Gastrocnemius medialis (tissue), 4 donors: Measurements from ENCODE around the gene POLD3. TPM values are rescaled to one million over a fixed set of nuclear protein-coding genes. Genes with fewer than 3 reads are reported as not detected.
A peak's percentile ranks its signal among the peaks of the same experiment; 100 is the strongest.

Experiments used
- ATAC-seq, 2 donors: fragments of 150-250 bp; one replicate each; pipeline ENCODE4 v1.9.1; 2016
- DNase-seq, 2 donors: peaks; one replicate each; pipeline ENCODE4 v3.0.0-alpha.2; 2019
- H3K27ac ChIP-seq, 4 donors: fragments of 200-600 bp; sonication (generic); 1 replicate in 1 of 4; 2 replicates in 3 of 4; pipeline ENCODE4 v1.5.1; 2016 to 2018; ENCODE audit warnings: mild to moderate bottlenecking in 2 of 4, moderate library complexity in 1 of 4
- H3K27me3 ChIP-seq, 3 donors: fragments of 200-600 bp; sonication (generic) in 2 of 3; 1 replicate in 1 of 3; 2 replicates in 2 of 3; pipeline versions ENCODE4 v1.5.1 to v1.6.0; 2016 to 2019; ENCODE audit warnings: mild to moderate bottlenecking in 1 of 3, moderate library complexity in 1 of 3
- H3K36me3 ChIP-seq, 2 donors: fragments of 200-600 bp; sonication (generic) in 1 of 2; one replicate each; pipeline ENCODE4 v1.5.1; 2017 to 2018
- H3K4me1 ChIP-seq, 2 donors: fragments of 200-600 bp; sonication (generic) in 1 of 2; one replicate each; pipeline ENCODE4 v1.5.1; 2016 to 2017; ENCODE audit warnings: mild to moderate bottlenecking in 2 of 2
- H3K4me3 ChIP-seq, 4 donors: fragments of 200-600 bp; sonication (generic) in 3 of 4; 1 replicate in 1 of 4; 2 replicates in 3 of 4; pipeline ENCODE4 v1.5.1; 2016 to 2019; ENCODE audit warnings: mild to moderate bottlenecking in 2 of 4
- H3K9me3 ChIP-seq, 3 donors: fragments of 200-600 bp; sonication (generic) in 2 of 3; 1 replicate in 1 of 3; 2 replicates in 2 of 3; pipeline ENCODE4 v1.5.1; 2016 to 2019
- CTCF ChIP-seq, 5 experiments: fragments of 450-650 bp in 3 of 5; fragments of 200-600 bp in 2 of 5; sonication (generic) in 2 of 5; IDR thresholded peaks in 4 of 5; conservative IDR thresholded peaks in 1 of 5; 1 replicate in 4 of 5; 2 replicates in 1 of 5; pipeline ENCODE4 v1.5.1; 2016 to 2019; ENCODE audit warnings: antibody characterized with exemption in 5 of 5, mild to moderate bottlenecking in 3 of 5, moderate library complexity in 3 of 5
- POLR2A ChIP-seq, 2 donors: fragments of 450-650 bp; IDR thresholded peaks; one replicate each; pipeline ENCODE4 v1.6.1; 2017; ENCODE audit warnings: antibody characterized with exemption in 2 of 2, mild to moderate bottlenecking in 2 of 2, moderate library complexity in 2 of 2
- in situ Hi-C, 4 donors: fragments of 200-750 bp; cut with MboI; loops; one replicate each; pipeline versions ENCODE4 v1.15.0 to v1.8.0; 2017; ENCODE audit warnings: low sequenced_read_pairs in 4 of 4
- intact Hi-C: fragments of 100-400 bp; cut with DNase I; formaldehyde crosslinking; loops from one replicate; pipeline ENCODE4 v1.15.1; 2023; ENCODE audit warnings: low total_unique reads
- total RNA-seq, 4 donors: library from RNA; depleted of rRNA; stranded (reverse); fragments of >200 nt; gene quantifications; one replicate each; pipeline versions ENCODE4 v1.1.0 to v1.2.3, GENCODE V29; 2016

Gene POLD3
- total RNA-seq, 4 donors from 2014 or later = 4.6 to 6.4 (median 5.8) TPM

- Histone ChIP-seq H3K4me1 (peaks cover 11 to 13% of the 10 kb centered on the region in 2 donors), H3K9me3 (no peaks in the 10 kb centered on the region), H3K4me3 (no peak overlapping the region), H3K27me3 (no peaks in the 10 kb centered on the region), H3K27ac (peak overlapping the region; percentile 56 to 66 (median 60)), H3K36me3 (no peaks in the 10 kb centered on the region)
- in situ Hi-C loops = no loop called here
- DNase-seq = peak; percentile 71 to 86
- peak; percentile 96 to 97 for ATAC-seq
- TF ChIP-seq CTCF (IDR thresholded peaks at IDR 0.05 in 4 of 5, conservative IDR thresholded peaks at IDR 0.05 in 1 of 5) (no peak), POLR2A (IDR thresholded peaks at IDR 0.05) (no peak)
- intact Hi-C loops = loop anchor here (5.0 kb wide), 1 partner anchor 45 kb away; no protein-coding TSS in a partner anchor
Measured at GRCh38 chr11:74681686-74682651, 89.6 kb downstream of the POLD3 start.

GRCh38 chr11:74682731-74683278 is 90.4 kb downstream of the POLD3 start:
- no peak for ATAC-seq
- intact Hi-C loops (loop anchor here (5.0 kb wide), 1 partner anchor 44 kb away; no protein-coding TSS in a partner anchor), in situ Hi-C loops (no loop called here)
- no peaks in the 10 kb centered on the region for H3K36me3 ChIP-seq
- H3K9me3 ChIP-seq = no peaks in the 10 kb centered on the region
- no peak for DNase-seq
- peaks cover 11 to 13% of the 10 kb centered on the region in 2 donors for H3K4me1 ChIP-seq
- H3K4me3 ChIP-seq = peak overlapping the region; percentile 44 to 65 (median 55)
- H3K27ac ChIP-seq = peak overlapping the region in 2 of 4 donors; percentile 62 to 66
- TF ChIP-seq CTCF (IDR thresholded peaks at IDR 0.05 in 4 of 5, conservative IDR thresholded peaks at IDR 0.05 in 1 of 5) (no peak), POLR2A (IDR thresholded peaks at IDR 0.05) (no peak)
- H3K27me3 ChIP-seq = no peaks in the 10 kb centered on the region

GRCh38 chr11:74683279-74683871 is 91.0 kb downstream of the POLD3 start:
- Histone ChIP-seq H3K4me1 (peaks cover 11 to 13% of the 10 kb centered on the region in 2 donors), H3K27me3 (no peaks in the 10 kb centered on the region), H3K27ac (peak overlapping the region in 2 of 4 donors; percentile 62 to 66), H3K4me3 (peak overlapping the region; percentile 44 to 65 (median 55)), H3K36me3 (no peaks in the 10 kb centered on the region), H3K9me3 (no peaks in the 10 kb centered on the region)
- in situ Hi-C loops = no loop called here
- intact Hi-C loops = loop anchor here (5.0 kb wide), 1 partner anchor 44 kb away; no protein-coding TSS in a partner anchor
- no peak for TF ChIP-seq POLR2A (IDR thresholded peaks at IDR 0.05)
- peak in 4 of 5 experiments; percentile 32 to 54 (median 49) for TF ChIP-seq CTCF (IDR thresholded peaks at IDR 0.05 in 4 of 5, conservative IDR thresholded peaks at IDR 0.05 in 1 of 5)
- DNase-seq (no peak), ATAC-seq (peak in 1 of 2 donors; percentile 32)

GRCh38 chr11:74683941-74684481 is 91.6 kb downstream of the POLD3 start:
- no peak for ATAC-seq
- in situ Hi-C loops = no loop called here
- Histone ChIP-seq H3K36me3 (no peaks in the 10 kb centered on the region), H3K27ac (no peak overlapping the region), H3K9me3 (no peaks in the 10 kb centered on the region), H3K27me3 (no peaks in the 10 kb centered on the region), H3K4me1 (peaks cover 11 to 13% of the 10 kb centered on the region in 2 donors), H3K4me3 (peak overlapping the region in 2 of 4 donors; percentile 48 to 62)
- no peak for DNase-seq
- TF ChIP-seq POLR2A (IDR thresholded peaks at IDR 0.05) (no peak), CTCF (IDR thresholded peaks at IDR 0.05 in 4 of 5, conservative IDR thresholded peaks at IDR 0.05 in 1 of 5) (no peak)
- intact Hi-C loops = loop anchor here (5.0 kb wide), 1 partner anchor 43 kb away; no protein-coding TSS in a partner anchor
